ENCODE results near the gene ANKRA2.

The ANKRA2 gene

DNA sequence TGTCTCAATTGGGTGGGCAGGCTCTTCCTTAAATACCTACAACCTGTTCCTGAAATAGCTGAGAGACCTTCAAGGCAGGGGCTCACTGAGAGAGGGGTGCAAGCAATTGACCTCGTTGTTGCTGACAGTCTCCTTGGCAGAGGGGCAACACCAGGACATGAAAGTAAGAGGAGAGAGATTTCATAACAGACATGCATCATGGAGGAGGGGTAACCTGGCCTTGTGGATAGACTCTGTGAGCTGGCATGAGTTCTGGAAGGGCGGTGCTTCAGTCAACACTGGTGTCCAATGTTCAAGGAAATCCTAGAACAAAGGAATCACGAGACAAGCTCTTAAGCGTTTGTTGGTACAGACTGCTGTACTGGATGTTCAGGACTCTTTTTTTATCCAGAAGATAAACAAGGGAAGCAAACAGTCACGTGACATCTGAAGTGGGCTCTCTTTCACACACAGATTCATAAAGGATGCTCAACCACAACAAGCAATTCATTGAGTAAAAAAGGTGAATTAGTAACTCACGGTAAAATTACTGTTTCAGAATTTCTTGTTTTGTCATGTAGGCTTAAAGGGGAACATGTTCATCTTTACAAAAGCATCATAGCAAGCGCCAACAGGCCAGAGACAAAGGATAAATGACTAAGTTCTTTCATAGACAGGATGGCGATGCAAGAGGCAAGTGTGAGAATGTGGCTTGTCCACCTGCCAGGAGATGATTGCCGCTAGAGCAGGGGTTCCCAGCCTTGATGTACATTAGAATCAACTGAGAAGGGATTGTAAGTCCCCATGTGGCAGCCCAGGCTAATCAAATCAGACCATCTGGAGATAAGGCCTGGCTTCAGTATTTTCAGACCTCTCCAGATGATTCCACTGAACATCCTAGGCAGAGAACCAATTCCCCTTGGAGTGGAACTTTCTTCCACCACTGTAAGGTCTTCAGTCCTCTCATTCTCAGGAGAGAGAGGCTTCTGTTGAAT lies 20.7 kb downstream of the ANKRA2 start:
- H3K36me3 ChIP-seq (ENCODE audit: control insufficient read depth, insufficient read depth, low read length): no peaks in the 10 kb centered on the region
- H3K4me3 ChIP-seq (replicated peaks; ENCODE audit: low read depth, low read length): no peak overlapping the region
- no peaks in the 10 kb centered on the region; the same call in none of the 2 replicates for H3K27me3 ChIP-seq (replicated peaks; ENCODE audit: control insufficient read depth, insufficient read depth, low read length)
- TF ChIP-seq, protein P1, sequence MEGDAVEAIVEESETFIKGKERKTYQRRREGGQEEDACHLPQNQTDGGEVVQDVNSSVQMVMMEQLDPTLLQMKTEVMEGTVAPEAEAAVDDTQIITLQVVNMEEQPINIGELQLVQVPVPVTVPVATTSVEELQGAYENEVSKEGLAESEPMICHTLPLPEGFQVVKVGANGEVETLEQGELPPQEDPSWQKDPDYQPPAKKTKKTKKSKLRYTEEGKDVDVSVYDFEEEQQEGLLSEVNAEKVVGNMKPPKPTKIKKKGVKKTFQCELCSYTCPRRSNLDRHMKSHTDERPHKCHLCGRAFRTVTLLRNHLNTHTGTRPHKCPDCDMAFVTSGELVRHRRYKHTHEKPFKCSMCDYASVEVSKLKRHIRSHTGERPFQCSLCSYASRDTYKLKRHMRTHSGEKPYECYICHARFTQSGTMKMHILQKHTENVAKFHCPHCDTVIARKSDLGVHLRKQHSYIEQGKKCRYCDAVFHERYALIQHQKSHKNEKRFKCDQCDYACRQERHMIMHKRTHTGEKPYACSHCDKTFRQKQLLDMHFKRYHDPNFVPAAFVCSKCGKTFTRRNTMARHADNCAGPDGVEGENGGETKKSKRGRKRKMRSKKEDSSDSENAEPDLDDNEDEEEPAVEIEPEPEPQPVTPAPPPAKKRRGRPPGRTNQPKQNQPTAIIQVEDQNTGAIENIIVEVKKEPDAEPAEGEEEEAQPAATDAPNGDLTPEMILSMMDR (IDR thresholded peaks at IDR 0.05; ENCODE audit: insufficient read depth, low read length, poor library complexity, severe bottlenecking): no peak
- DNase-seq (ENCODE audit: extremely low read depth, insufficient read length): no peak

DNA sequence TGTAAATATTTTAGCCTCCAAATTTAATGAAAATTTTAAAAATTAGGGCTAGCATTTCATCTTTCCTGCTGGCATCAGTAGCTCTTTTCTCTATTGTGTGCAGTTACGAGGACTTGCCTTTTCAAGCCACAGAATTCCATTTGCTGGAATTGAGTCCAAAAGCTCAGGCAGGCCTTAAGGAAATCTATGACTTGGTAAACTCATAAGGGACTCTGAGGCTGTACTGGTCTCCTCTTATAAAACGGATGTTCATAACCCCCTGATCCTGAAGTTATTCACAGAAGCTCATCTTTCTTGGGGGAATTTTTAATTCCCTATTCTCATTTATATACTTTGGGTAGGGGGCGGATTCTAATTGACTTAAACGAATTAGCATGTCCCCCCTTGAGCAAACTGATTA lies 23.4 kb downstream of the ANKRA2 start:
- DNase-seq (ENCODE audit: extremely low read depth, insufficient read length): no peak
- no peak overlapping the region for H3K4me3 ChIP-seq (replicated peaks; ENCODE audit: low read depth, low read length)
- H3K27me3 ChIP-seq (replicated peaks; ENCODE audit: control insufficient read depth, insufficient read depth, low read length): no peaks in the 10 kb centered on the region; the same call in none of the 2 replicates
- TF ChIP-seq, protein P1 (IDR thresholded peaks at IDR 0.05; ENCODE audit: insufficient read depth, low read length, poor library complexity, severe bottlenecking): no peak
- no peaks in the 10 kb centered on the region for H3K36me3 ChIP-seq (ENCODE audit: control insufficient read depth, insufficient read depth, low read length)

DNA sequence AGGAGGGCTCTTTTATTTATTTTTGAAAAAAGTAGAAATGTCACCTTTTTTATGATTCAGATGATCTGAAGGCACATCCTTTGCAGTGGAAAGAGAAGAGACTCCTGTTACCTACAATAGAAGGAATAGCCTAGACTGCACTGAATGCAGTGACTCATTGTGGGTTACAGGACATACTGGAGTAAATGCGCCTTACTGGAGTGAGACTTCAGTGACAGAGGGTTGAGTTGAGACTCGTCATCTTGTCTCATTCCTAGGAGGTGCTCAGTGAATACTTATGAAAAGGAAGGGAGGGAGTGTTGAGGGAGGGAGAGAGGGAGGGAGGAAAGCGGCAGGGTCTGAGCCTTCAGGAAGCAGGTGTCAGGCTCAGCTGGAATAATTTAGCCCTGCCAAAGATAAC lies 25.2 kb downstream of the ANKRA2 start:
- no peaks in the 10 kb centered on the region; the same call in none of the 2 replicates for H3K27me3 ChIP-seq (replicated peaks; ENCODE audit: control insufficient read depth, insufficient read depth, low read length)
- H3K4me3 ChIP-seq (replicated peaks; ENCODE audit: low read depth, low read length): no peak overlapping the region
- no peaks in the 10 kb centered on the region for H3K36me3 ChIP-seq (ENCODE audit: control insufficient read depth, insufficient read depth, low read length)
- TF ChIP-seq, protein P1 (IDR thresholded peaks at IDR 0.05; ENCODE audit: insufficient read depth, low read length, poor library complexity, severe bottlenecking): no peak
- DNase-seq (ENCODE audit: extremely low read depth, insufficient read length): no peak

DNA sequence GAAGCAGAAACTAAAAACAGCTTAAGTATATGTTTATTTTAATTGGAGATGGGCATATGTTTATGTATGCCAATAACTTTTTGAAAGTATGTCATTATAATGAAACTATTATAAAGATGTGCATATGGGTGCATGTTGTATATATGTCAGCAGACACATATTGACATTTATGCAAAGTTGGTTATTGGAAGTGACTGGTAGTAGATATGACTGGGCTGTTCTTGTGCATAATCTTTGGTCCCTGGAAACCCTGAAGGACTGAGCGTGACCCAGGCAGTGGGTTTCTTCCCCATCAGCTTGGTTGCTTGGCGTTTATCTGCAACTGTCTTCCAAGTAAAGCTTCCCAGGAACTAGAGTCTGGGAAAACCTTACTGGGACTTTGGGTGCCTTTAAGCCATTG lies 25.7 kb downstream of the ANKRA2 start:
- Histone ChIP-seq H3K4me3 (replicated peaks; ENCODE audit: low read depth, low read length) (no peak overlapping the region), H3K36me3 (ENCODE audit: control insufficient read depth, insufficient read depth, low read length) (no peaks in the 10 kb centered on the region), H3K27me3 (replicated peaks; ENCODE audit: control insufficient read depth, insufficient read depth, low read length) (no peaks in the 10 kb centered on the region; the same call in none of the 2 replicates)
- TF ChIP-seq, protein P1 (IDR thresholded peaks at IDR 0.05; ENCODE audit: insufficient read depth, low read length, poor library complexity, severe bottlenecking): no peak
- DNase-seq (ENCODE audit: extremely low read depth, insufficient read length): no peak

DNA sequence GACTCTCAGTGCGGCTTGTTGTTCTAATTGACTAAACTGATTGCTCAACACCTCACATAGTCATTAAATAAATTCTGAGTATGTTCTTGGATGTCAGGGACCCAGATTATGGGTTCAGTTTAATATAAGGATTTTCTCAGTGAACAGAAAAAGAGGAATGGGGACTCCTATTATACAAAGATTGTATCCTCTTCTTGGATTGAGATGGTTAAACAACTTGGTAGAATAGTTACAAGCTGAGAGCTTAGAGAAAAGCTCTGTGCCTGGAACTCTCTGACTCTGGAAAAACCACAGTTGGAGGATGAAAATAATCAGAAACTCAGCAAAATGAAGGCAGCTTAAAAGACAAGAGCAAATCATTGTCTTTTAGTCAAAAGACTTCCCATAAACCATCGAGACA lies 30.5 kb downstream of the ANKRA2 start:
- Histone ChIP-seq H3K36me3 (ENCODE audit: control insufficient read depth, insufficient read depth, low read length) (no peaks in the 10 kb centered on the region), H3K27me3 (replicated peaks; ENCODE audit: control insufficient read depth, insufficient read depth, low read length) (no peaks in the 10 kb centered on the region; the same call in 1 of the 2 replicates), H3K4me3 (replicated peaks; ENCODE audit: low read depth, low read length) (no peak overlapping the region)
- TF ChIP-seq, protein P1 (IDR thresholded peaks at IDR 0.05; ENCODE audit: insufficient read depth, low read length, poor library complexity, severe bottlenecking): no peak
- no peak for DNase-seq (ENCODE audit: extremely low read depth, insufficient read length)

Measured in GM06990 (cell line).